IPS-18a (cell line): ENCODE measurements around the gene MT1B.

Experiments used
- H3K27ac ChIP-seq: one replicate; pipeline ENCODE4 v1.5.1; 2013; ENCODE audit warnings: low read length
- H3K27me3 ChIP-seq: one replicate; pipeline ENCODE4 v1.6.1; 2013; ENCODE audit warnings: mild to moderate bottlenecking, low read length; ENCODE audit not compliant: control insufficient read depth, insufficient read depth
- H3K36me3 ChIP-seq: one replicate; pipeline ENCODE4 v1.6.1; 2013; ENCODE audit warnings: low read depth, low read length; ENCODE audit not compliant: control insufficient read depth
- H3K4me1 ChIP-seq: one replicate; pipeline ENCODE4 v1.6.1; 2013; ENCODE audit warnings: low read depth, low read length; ENCODE audit not compliant: control insufficient read depth
- H3K4me3 ChIP-seq: one replicate; pipeline ENCODE4 v1.5.1; 2013; ENCODE audit warnings: low read length
- H3K9ac ChIP-seq: one replicate; pipeline ENCODE4 v1.6.1; 2013; ENCODE audit warnings: mild to moderate bottlenecking, low read length, moderate library complexity
- H3K9me3 ChIP-seq: one replicate; pipeline ENCODE4 v1.6.1; 2013; ENCODE audit warnings: low read depth, low read length; ENCODE audit not compliant: control insufficient read depth

Gene MT1B

GRCh38 chr16:56684256-56684925 lies 32.7 kb downstream of the MT1B start:
- H3K9ac ChIP-seq = no peak overlapping the region
- peaks cover 14% of the 10 kb centered on the region for H3K4me1 ChIP-seq
- H3K36me3 ChIP-seq = no peaks in the 10 kb centered on the region
- H3K27ac ChIP-seq = no peak overlapping the region
- H3K27me3 ChIP-seq = peaks cover 26% of the 10 kb centered on the region
- H3K9me3 ChIP-seq = no peaks in the 10 kb centered on the region
- H3K4me3 ChIP-seq = no peak overlapping the region

- no peaks in the 10 kb centered on the region for H3K9me3 ChIP-seq
- H3K27ac ChIP-seq = no peak overlapping the region
- H3K9ac ChIP-seq = no peak overlapping the region
- H3K4me3 ChIP-seq = no peak overlapping the region
- no peaks in the 10 kb centered on the region for H3K36me3 ChIP-seq
- peaks cover 14% of the 10 kb centered on the region for H3K4me1 ChIP-seq
- peaks cover 26% of the 10 kb centered on the region for H3K27me3 ChIP-seq
These were observed 33.4 kb downstream of the MT1B start for GRCh38 chr16:56684926-56685590.

DNA sequence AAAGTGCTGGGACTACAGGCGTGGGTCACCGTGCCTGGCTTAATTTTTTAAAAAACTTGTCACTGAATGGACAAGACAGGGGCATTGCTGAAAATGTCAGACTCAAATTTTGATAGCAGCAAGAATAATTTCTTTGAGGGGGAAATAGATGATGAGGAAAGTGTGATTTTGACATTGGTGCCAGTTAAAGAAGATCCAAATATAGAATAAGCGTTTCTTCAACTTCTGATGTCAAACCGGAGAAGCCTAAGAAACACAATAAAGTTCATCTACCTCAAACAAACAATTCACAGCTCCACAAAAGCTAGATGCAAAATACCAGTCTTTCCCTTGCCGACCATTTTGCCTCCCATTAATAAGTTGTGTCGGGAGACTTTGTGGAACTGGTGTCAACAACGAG lies 35.1 kb downstream of the MT1B start:
- Histone ChIP-seq H3K27ac (no peak overlapping the region), H3K27me3 (peaks cover 15% of the 10 kb centered on the region), H3K9ac (no peak overlapping the region), H3K36me3 (no peaks in the 10 kb centered on the region), H3K4me1 (peaks cover 9% of the 10 kb centered on the region), H3K9me3 (no peaks in the 10 kb centered on the region), H3K4me3 (no peak overlapping the region)

- no peaks in the 10 kb centered on the region for H3K9me3 ChIP-seq
- no peaks in the 10 kb centered on the region for H3K36me3 ChIP-seq
- H3K27ac ChIP-seq = no peak overlapping the region
- no peak overlapping the region for H3K9ac ChIP-seq
- H3K4me1 ChIP-seq = no peaks in the 10 kb centered on the region
- H3K4me3 ChIP-seq = no peak overlapping the region
- no peaks in the 10 kb centered on the region for H3K27me3 ChIP-seq
These were observed 37.1 kb downstream of the MT1B start for GRCh38 chr16:56688762-56689161.

DNA sequence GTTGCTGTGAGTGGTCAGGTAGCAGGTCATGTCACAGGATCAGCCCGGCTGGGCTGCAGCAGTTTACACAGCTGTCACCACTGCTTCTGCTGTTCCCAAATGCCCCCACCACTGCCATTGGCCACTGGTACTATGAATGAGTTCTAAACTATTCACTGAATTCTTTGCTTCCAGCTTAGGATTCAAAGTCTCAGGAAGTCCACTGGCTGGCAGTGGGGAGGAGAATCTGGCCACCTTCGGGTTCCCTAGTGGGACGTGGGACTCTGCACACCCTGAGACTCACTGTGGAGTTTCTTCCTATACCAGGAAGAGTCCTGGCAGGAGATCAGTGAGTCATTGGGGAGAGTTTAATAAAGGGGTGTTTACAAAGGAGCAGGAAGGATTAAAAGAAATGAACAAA lies 37.5 kb downstream of the MT1B start:
- H3K27me3 ChIP-seq = no peaks in the 10 kb centered on the region
- H3K4me3 ChIP-seq = no peak overlapping the region
- no peak overlapping the region for H3K9ac ChIP-seq
- no peaks in the 10 kb centered on the region for H3K36me3 ChIP-seq
- no peaks in the 10 kb centered on the region for H3K9me3 ChIP-seq
- H3K4me1 ChIP-seq = no peaks in the 10 kb centered on the region
- no peak overlapping the region for H3K27ac ChIP-seq

DNA sequence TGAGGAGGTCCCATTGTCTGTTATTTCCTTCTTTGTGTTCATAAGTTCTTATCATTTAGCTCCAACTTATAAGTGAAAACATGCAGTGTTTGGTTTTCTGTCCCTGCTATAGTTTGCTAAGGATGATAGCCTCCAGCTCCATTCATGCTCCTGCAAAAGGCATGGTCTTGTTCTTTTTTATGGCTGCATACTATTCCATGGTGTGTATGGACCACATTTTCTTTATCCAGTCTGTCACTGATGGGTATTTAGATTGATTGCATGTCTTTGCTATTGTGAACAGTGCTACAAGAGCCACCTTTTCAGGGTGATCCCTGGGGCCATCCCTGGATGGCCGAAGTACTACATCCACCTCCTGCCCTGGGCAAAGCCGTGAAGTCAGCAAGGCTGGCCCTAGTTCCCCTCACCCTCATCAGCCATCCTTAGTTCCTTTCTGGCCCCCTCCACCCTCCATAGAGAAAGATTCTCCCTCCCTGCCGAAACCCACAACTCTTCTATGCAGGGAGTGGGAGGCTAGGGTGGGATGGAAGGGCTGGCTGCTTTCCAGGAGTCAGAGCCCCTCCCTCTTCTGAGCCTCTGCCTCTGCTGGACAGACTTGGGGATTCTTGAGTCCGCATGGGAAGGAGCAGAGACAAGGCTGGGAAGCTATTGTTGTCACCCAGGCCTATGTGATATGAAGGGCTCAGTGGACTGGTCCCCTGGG lies 38.9 kb downstream of the MT1B start:
- H3K36me3 ChIP-seq = no peaks in the 10 kb centered on the region

DNA sequence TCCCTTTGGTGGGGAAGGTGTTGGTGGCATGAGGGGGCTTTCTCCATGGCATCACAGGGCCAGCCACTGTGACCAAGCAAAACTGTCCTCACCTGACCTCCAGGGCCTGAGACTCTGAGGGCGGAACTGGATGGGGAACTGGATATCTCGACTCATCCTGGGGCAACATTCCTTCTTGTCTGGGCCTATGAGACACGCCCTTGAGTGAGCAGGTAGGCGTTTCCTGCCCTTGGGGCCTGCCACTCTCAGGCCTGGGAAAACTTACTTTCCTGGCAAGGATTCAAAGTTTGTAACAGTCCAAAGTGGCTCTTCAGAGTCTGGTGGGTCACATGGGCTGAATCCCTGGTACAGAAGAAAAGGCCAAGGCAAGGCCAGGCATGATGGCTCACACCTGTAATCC lies 40.2 kb downstream of the MT1B start:
- H3K9ac ChIP-seq = no peak overlapping the region
- no peaks in the 10 kb centered on the region for H3K27me3 ChIP-seq
- no peak overlapping the region for H3K27ac ChIP-seq
- H3K4me3 ChIP-seq = no peak overlapping the region
- no peaks in the 10 kb centered on the region for H3K4me1 ChIP-seq
- no peaks in the 10 kb centered on the region for H3K9me3 ChIP-seq
- H3K36me3 ChIP-seq = no peaks in the 10 kb centered on the region

More for the DNA sequence above, 38.9 kb downstream of the MT1B start:
- Histone ChIP-seq H3K9ac (no peak overlapping the region), H3K27me3 (no peaks in the 10 kb centered on the region), H3K9me3 (no peaks in the 10 kb centered on the region), H3K27ac (no peak overlapping the region), H3K4me3 (no peak overlapping the region), H3K4me1 (no peaks in the 10 kb centered on the region)

DNA sequence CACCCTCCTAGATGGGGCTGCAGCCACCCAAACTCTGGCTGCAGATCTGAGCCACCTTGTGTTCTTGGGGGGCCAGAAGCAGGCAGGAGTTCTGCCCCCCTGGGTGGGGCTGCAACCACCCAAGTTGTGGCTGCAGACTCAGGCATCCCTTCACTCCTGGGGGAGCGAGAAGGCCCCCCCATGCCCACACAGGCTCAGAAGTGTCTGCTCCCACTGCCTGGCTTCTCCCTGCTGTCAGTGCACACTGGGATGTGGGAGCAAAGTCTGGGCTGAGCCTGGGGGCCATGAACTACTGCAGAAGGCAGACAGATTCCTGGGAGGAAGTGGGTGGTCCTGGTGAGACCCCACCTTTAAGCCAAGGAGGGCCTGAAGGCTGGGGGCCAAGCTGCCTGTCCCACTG lies 43.6 kb downstream of the MT1B start:
- H3K4me1 ChIP-seq = no peaks in the 10 kb centered on the region
- no peaks in the 10 kb centered on the region for H3K27me3 ChIP-seq
- no peaks in the 10 kb centered on the region for H3K9me3 ChIP-seq
- H3K9ac ChIP-seq = no peak overlapping the region
- H3K36me3 ChIP-seq = no peaks in the 10 kb centered on the region
- H3K27ac ChIP-seq = no peak overlapping the region
- H3K4me3 ChIP-seq = no peak overlapping the region

- no peak overlapping the region for H3K9ac ChIP-seq
These were observed 45.9 kb downstream of the MT1B start for GRCh38 chr16:56697456-56698155.

DNA sequence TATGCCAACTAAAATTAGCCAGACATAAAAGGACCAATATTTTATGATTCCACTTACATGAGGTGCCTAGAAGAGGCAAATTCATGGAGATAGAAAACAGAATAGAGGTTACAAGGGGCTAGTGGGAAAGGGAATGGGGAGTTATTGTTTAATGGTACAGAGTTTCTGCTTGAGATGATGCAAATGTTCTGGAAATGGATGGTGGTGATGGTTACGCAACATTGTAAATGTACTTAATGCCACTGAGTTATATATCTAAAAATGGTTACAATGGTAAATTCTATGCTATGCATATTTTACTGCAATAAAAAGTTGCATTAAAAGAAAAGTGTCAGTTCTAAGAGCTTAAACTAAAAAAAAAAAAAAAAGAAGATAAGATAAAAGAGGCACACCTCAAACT lies 48.5 kb downstream of the MT1B start:
- Histone ChIP-seq H3K9ac (no peak overlapping the region), H3K27ac (no peak overlapping the region), H3K4me3 (no peak overlapping the region), H3K9me3 (no peaks in the 10 kb centered on the region), H3K27me3 (no peaks in the 10 kb centered on the region), H3K4me1 (peaks cover 4% of the 10 kb centered on the region), H3K36me3 (no peaks in the 10 kb centered on the region)

More at GRCh38 chr16:56697456-56698155, 45.9 kb downstream of the MT1B start:
- Histone ChIP-seq H3K36me3 (no peaks in the 10 kb centered on the region), H3K4me3 (no peak overlapping the region), H3K27me3 (no peaks in the 10 kb centered on the region), H3K27ac (no peak overlapping the region), H3K9me3 (no peaks in the 10 kb centered on the region), H3K4me1 (peaks cover 4% of the 10 kb centered on the region)

DNA sequence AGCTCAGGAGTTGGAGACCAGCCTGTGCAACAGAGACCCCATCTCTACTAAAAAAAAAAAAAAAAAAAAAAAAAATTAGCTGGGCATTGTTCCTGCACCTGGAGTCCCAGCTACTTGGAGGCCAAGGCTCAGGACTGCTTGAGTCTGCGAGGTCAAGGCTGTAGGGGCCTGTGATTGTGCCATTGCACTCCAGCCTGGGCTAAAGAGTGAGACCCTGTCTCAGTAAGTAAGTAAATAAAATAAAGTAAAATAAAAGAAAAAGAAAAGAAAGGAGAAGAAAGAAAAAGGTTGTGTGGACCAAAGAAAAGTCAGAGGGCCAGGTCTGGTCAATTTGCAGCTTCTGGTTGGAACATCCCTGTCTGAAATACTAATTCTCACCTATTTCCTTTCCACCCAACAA lies 48.9 kb downstream of the MT1B start:
- no peak overlapping the region for H3K4me3 ChIP-seq
- no peak overlapping the region for H3K27ac ChIP-seq
- H3K9me3 ChIP-seq = no peaks in the 10 kb centered on the region
- H3K36me3 ChIP-seq = no peaks in the 10 kb centered on the region
- no peak overlapping the region for H3K9ac ChIP-seq
- H3K4me1 ChIP-seq = peaks cover 4% of the 10 kb centered on the region
- H3K27me3 ChIP-seq = no peaks in the 10 kb centered on the region
